HPDE6-E6E7 (cell line): ENCODE results near the gene RERE.
"Not testable (repeated sequence)": the region's sequence is repeated elsewhere in the genome, so short reads cannot be mapped to it uniquely, and the experiment has no call there.

Experiments used
- DNase-seq: peaks from one replicate; pipeline ENCODE4 v3.0.0; 2011; ENCODE audit warnings: missing footprints; ENCODE audit errors: extremely low spot score

RERE gene

DNA sequence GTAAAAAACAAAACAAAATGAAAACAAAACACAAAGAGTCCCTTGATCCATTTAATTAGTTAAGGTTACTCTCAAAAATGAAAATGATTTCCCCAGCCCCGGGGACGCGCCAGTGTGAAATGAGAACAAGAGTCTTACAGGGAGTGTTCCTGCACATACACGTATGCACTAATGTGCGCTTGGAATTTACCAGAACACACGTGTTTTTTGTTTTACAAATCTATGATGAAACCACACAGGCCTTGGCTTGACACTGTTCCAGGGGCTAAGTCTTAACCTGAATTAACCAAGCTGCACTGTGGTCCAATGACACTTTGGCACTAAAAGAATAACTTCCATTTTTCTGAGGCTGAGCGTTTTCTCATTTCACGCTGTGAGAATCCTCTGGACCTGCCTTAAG is 435.8 kb downstream of the RERE start:
- no peak for DNase-seq

DNA sequence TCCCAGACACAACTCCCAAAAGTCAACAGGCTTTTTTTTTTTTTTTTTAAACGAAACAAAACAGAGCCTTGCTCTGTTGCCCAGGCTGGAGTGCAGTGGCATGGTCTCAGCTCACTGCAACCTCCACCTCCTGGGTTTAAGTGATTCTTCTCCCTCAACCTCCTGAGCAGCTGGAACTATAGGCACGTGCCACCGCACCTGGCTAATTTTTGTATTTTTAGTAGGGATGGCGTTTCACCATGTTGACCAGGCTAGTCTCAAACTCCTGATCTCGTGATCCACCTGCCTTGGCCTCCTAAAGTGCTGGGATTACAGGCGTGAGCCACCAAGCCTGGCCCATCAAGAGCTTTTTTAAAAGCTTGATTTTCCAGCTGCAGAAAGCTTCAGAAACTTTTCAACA is 437.1 kb downstream of the RERE start:
- DNase-seq: not testable (repeated sequence)

DNA sequence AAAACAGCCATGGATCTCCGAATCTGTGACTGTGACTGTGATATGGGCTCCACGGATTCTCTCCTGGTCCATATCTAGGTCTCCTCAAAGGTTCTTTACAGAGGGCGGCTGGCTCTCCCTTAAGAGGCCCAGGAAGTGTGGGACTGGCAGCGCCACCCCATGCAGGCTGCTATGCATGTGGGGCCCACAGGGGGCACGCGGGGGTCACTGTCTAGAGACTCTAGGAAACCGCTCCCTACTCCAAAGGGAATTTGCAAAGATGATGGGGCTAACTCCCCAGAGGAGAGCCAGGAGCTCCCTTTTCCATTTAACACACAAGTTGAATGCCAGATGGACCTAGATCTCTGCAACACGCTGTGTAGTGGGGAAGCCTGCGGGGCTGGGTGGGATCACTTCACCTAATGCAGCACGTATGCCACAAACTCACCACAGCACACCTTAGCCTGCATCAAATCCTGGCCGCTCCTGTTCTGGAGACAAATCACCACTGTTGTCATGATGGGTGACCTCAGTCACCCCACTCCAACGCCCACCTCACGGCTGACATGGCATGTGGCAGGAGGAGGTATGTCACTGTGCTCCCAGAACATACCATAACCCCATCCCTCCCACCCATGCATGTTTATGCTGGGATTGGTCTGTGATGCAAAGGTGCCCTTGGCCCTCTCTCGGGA is 437.8 kb downstream of the RERE start:
- no peak for DNase-seq

DNA sequence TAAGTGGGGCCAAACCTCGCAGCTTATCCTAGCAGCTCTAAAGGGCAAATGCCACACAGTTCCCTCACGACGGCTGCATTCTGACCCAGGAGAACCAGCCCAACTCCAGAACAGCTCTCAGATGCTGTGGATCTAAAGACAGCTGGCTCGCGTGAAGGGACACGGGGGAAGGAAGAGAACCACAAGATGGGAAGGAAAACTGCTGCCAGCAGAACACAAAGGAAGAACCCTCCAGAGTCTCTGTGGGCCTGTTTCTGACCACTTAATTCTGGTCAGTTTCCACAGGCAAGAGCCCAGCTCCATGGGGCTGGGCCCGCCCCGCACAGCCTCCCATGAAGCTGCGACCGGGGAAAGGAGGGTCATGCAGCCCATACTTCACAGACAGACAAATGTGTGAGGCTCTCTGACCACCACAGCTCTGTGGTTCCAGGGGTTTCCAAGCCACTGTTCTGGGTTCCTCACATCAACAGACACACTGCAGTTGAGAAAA is 438.4 kb downstream of the RERE start:
- no peak for DNase-seq

DNA sequence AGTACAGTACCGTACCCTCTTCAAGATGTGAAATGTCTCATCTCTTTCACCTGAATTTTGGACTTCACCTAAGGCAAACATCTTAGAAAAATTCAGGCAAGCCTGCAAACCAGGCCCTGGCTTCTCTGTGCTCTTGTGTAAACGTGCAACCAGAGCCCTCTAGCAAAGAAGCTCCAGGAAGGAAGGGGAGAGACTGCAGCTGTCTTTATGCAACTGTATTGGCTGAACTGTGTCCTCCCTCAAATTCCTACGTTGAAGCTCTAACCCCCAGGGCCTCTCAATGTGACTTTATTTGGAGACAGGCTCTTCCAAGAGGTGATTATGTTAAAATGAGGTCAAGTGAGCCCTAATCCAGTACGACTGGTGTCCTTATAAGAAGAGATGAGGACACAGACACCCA is 439.3 kb downstream of the RERE start:
- no peak for DNase-seq

DNA sequence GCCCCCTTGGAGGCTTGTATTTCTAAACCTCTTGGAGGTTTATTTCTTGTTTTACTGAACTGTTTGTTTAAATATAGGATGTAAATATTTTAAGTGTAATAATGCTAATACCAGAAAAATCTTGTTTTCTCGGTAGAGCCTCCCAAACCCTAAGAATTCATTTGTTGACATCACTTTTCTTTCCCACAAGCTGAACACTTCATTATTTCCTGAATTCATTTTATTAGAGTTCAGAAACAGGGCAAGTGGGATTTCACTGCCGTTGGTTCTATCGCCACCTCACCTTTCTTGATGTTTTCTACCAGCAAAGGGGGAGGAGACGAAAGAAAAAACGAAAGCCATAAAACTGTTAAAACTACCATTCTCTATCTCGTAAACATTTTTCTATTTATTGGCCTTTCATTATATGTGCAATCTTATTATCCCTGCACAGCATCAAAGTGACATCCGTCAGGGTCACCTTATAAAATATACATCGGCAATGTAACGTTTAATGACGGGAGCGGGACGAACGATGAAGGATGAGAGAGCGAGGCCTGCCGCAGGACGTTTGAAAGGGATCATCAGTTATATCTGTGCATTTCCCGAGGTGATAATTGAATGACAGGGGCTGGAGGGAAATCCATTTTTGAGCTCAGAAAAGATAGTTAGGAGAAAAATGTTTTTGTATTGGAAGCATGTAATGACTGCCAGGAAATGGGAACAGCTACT is 440.0 kb downstream of the RERE start:
- no peak for DNase-seq

DNA sequence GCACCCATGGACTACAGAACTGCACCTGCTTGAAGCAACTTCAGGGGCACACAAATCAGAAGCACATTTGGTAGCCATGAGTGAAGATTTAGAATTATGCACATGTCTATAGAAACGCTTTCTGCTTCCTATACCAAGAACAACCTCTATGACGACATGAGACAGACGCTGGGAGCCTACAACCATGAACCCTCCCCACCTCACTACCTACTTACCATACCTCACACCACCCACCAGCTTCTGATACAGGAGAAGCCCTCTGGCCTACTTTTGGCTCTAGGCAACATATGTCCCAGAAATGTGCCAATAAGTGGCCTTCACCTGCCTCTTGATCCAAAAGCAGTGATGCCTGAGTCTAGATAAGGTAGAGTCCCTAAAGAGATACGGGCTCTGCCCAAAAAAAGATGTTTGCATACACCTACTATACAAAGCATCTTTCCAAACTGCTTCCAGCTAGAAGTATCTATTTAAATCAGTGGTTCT is 441.0 kb downstream of the RERE start:
- DNase-seq: no peak

DNA sequence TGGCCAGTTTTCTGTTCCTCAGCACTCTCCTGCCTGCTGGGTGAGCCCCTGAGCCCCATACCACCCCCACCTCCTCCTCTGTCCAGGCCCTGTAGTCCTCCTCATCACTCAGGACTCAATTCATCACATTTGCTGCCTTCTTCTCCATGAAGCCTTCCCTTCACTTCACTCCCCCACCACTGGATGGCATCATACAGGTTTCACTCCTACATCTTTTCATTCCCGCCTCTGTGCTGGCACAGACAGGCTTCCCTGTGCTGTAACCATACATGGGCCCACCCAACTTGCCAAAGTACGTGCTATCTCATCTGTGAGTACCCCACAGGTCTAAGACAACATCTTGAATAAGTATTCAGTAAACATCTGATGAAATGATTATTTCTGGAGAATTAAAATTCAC is 442.6 kb downstream of the RERE start:
- DNase-seq: peak; percentile 37

DNA sequence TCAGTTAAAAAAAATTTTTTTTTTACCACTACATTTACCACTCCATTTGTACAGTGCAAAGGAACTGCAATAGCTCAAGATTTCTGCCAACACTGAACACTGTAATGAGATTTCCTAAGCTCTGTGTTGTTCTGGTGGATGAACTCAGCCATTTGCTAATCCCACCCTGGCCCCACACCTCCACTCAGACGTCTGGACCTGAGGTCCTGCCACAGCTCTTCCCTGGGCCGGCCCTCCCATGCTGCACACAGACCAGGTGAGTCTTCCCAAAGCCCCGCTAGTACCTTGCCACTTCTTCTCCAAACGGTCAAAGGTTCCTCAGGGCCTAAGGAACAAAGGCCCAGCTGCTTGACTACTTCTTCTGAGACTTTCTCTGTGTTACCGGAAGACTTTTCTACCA is 443.1 kb downstream of the RERE start:
- DNase-seq: no peak

GRCh38 chr1:8373581-8374241 is 443.7 kb downstream of the RERE start:
- DNase-seq: no peak

GRCh38 chr1:8373125-8373524 is 444.3 kb downstream of the RERE start:
- no peak for DNase-seq

DNA sequence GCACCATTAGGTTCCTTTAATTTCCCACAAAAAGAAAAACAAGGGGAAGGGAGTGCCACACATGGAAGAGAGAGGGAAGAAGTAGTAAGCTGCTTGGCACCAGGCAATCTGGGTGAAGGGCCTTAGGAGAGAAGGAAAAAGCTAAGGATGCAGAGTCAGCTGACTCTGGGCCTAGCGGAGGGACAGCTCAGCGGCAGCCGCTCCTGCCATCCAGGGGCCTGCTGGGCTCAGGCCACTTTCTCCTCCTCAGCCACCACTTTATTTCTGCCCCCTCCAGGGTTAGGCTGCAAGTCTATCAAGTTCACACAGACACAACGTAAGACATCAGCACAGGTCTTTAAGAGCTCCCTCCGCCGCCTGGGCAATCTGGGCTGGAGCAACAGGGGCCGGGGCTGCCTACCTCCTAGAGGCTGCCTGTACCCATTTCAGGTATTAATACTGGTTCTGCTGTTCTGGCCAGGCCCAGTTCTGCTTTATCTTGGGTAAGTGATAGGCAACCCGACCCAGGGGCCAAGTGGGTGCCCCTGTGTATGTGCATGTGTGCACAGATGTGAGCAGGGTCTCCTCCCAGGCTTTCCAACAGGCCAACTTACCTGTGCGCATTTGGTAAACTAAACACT is 446.0 kb downstream of the RERE start:
- DNase-seq: no peak

GRCh38 chr1:8370905-8371315 is 446.5 kb downstream of the RERE start:
- DNase-seq: no peak

- DNase-seq: no peak
Observed at GRCh38 chr1:8370046-8370881, 447.2 kb downstream of the RERE start.

- no peak for DNase-seq
Observed at GRCh38 chr1:8368956-8369639, 448.3 kb downstream of the RERE start.

DNA sequence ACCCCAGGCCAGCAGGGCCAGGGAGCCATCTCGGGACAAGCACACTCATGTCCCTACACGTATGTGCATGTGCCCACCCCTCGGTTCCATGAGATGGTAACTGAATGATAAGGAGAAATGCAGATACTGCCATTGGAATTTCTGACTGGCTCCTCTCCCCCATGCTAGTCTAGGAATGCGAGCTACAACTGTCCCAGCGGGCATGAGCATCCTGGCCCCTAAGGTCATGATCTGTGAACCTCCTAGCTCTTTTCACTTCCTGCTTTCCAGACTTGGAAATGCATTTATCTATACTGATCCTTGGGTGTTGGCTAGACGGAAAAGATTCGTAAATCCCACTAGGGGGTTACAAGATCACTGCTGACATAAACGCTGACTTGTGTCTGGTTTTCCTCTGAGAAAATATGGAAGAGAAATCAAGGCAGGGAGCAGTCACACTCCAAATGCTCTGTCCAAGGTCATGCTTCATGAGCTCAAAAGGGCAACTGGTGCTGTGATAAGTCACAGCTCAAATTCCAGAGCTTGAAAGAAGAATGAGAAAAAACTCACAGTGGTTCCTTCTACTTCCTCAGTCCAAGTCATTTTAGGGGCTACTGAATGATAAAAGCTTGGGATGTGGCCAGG is 449.8 kb downstream of the RERE start:
- no peak for DNase-seq

GRCh38 chr1:8365661-8366362 is 451.6 kb downstream of the RERE start:
- DNase-seq: no peak

DNA sequence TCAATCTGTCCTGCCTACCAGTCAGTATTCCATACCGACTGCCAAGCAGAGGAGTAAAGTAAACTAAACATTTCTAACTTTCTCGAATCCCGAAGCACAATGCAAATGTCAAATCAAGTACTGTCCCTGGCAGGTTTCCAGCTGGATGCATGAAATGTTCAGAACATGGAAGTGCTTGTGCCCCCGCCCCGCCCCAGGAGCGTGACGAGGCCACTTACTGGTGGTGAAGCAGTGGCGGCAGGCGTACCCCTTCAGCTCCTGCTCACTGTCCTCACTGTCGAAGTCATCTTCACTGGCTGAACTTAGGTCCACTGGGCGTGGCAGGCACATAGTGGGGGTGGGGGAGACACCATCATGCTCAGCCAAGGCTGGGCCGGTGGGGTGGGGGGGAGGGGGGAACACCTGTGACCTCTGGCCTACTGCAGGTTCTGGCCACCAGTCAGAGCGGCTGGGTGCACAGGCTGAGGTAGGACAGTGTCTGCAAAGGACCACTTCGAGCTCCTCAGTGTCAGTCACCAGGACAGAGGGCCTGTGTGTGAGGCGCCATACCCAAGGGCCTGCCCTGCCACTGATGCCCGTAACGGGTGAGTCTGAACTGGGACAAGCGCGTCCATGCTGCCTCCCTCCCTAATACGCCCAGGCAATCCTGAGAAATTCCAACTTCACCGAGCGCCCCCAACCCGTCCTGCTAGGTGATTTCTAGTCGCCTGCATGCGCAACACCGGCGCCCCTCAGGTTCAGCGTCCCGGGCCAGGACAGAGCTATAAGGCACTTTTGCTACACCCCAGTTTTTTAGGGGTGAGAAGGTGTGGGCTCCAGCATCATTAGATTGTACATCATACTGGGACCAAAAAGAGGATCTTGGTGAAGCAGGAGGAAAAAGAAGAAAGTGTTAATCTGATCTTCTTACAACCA is 452.7 kb downstream of the RERE start:
- DNase-seq: no peak
